Nasal cavity respiratory epithelium epithelial cell of viscerocranial mucosa (primary cell): ENCODE data around the gene ECSCR. TPM values are rescaled to one million over a fixed set of nuclear protein-coding genes. Genes with fewer than 3 reads are reported as not detected.

Experiments
- total RNA-seq: library from RNA; depleted of rRNA; stranded (reverse); fragments of >200 nt; gene quantifications from 2 replicates; pipeline ENCODE4 v1.2.3, GENCODE V29; 2014

ECSCR gene
- total RNA-seq, result not detected in 2 replicates

GRCh38 chr5:139462586-139463276 lies at the start of gene ECSCR:
Gene ECSCR, minus strand, starts transcription at chr5:139462743. Its CDS starts 73 bp downstream, at chr5:139462670.

GRCh38 chr5:139482050-139482889 lies 19.7 kb upstream of the ECSCR start, which contains the start of gene STING1:
Gene STING1, minus strand, starts transcription at chr5:139482758. Its CDS starts 1,054 bp downstream, at chr5:139481704.

GRCh38 chr5:139470821-139471300 lies 8.3 kb upstream of the ECSCR start, which contains the start of gene SMIM33:
Gene SMIM33, plus strand, starts transcription at chr5:139471004. Its CDS starts 118 bp downstream, at chr5:139471122.

GRCh38 chr5:139439013-139439903 lies 23.3 kb downstream of the ECSCR start, which contains the start of gene DNAJC18:
Gene DNAJC18, minus strand, starts transcription at chr5:139439525. Its CDS starts 80 bp downstream, at chr5:139439445.

GRCh38 chr5:139403787-139404483 lies 58.6 kb downstream of the ECSCR start, which contains the start of gene SPATA24:
Gene SPATA24, minus strand, starts transcription at chr5:139404089. Its CDS starts 29 bp downstream, at chr5:139404060.

Other genes with a start within 250 kb of the ECSCR start
- gene MATR3, start 169.0 kb downstream of the ECSCR start, total RNA-seq, result 186 and 265 TPM in 2 replicates
- 52.5 and 92.6 TPM in 2 replicates for gene PAIP2, start 120.9 kb downstream of the ECSCR start, total RNA-seq
- gene SLC23A1, start 79.4 kb downstream of the ECSCR start, total RNA-seq, result under 0.01 TPM in 1 of 2 replicates, not detected in the other
- 0.07 and 0.34 TPM in 2 replicates for gene MZB1, start 72.8 kb downstream of the ECSCR start, total RNA-seq
- 0.78 and 1.4 TPM in 2 replicates for gene PROB1, start 67.6 kb downstream of the ECSCR start, total RNA-seq
- gene SPATA24, start 58.7 kb downstream of the ECSCR start, total RNA-seq, result 4.1 and 4.4 TPM in 2 replicates
- 1.4 and 3.8 TPM in 2 replicates for gene DNAJC18, start 23.2 kb downstream of the ECSCR start, total RNA-seq
- not detected in 2 replicates for gene SMIM33, start 8.3 kb upstream of the ECSCR start, total RNA-seq
- 3.4 and 11.2 TPM in 2 replicates for gene STING1, start 20.0 kb upstream of the ECSCR start, total RNA-seq
- 46.6 and 50.2 TPM in 2 replicates for gene UBE2D2, start 98.6 kb upstream of the ECSCR start, total RNA-seq
- gene CXXC5, start 185.6 kb upstream of the ECSCR start, total RNA-seq, result 5.1 and 19.2 TPM in 2 replicates